Stimulated activated CD8-positive, alpha-beta memory T cell treated with anti-CD3 and anti-CD28 coated beads, Interleukin-7, amount 100 ng/mL, for 1 hour (primary cell): Measurements from ENCODE around the gene TMEM209.
"Not testable (repeated sequence)": the region's sequence is repeated elsewhere in the genome, so short reads cannot be mapped to it uniquely, and the experiment has no call there.

Experiments
- DNase-seq, 2 donors: peaks; one replicate each; pipeline ENCODE4 v3.0.0-alpha.2; 2020; ENCODE audit warnings: low read depth in 2 of 2

The TMEM209 gene

DNA sequence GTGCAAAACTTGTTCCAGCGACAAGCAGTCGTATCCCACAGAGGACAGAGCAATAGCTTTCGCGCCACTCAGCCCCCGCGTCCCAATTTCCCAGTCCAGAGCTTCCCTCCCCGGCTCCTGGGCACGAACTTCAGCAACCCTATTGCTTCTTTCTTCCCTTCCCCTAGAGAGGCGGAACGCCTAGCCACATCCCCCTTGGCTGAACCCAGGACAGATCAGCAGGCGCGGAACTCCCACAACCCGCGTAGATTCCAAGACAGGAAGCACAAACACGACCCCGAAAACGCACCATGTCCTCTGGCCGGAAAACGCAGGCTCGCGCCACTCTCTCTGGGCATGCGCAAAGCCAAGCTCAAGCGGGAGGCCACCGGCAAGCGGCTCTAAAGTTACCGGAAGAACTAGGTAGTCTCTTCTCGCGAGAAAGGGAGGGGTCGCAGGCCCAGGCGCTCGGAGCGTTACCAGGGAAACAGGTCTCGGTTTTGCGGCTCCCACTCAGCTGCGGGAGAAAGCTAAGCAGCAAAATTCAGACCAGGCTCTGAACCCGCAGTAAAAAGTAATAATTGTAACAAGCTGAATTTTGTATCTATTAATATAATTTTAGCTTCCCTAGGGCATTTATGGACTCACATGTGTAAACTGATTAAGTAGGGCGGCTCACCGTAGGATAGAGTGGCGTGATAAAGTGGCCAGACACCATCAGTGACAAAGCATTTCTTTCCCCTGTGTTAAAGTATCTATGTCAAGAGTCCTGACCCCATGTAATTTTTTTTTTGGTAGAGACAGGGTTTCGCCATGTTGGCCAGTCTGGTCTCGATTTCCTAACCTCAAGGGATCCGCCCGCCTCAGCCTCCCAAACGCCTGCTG is at the start of gene TMEM209:
Gene TMEM209 (minus strand): TSS at position 323 of the 864 bp plus-strand sequence. CDS start 31 bp downstream, at position 292.
- DNase-seq = peak; percentile 84 to 86

DNA sequence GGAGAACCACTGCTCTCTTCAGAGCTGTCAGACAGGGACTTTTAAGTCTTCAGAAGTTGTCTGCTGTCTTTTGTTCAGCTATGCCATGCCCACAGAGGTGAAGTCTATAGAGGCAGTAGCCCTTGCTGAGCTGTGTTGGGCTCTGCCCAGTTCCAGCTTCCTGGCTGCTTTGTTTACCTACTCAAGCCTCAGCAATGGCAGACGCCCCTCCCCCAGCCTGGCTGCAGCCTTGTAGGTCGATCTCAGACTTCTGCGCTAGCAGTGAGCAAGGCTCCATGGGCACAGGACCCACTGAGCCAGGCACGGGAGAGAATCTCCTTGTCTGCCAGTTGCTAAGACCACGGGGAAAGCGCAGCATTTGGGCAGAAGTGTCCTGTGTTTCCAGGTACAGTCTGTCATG is 49.3 kb upstream of the TMEM209 start:
- no peak for DNase-seq

DNA sequence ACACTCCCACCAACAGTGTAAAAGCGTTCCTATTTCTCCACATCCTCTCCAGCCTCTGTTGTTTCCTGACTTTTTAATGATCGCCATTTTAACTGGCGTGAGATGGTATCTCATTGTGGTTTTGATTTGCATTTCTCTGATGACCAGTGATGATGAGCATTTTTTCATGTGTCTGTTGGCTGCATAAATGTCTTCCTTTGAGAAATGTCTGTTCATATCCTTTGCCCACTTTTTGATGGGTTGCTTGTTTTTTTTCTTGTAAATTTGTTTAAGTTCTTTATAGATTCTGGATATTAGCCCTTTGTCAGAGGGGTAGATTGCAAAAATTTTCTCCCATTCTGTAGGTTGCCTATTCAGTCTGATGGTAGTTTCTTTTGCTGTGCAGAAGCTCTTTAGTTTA is 44.4 kb upstream of the TMEM209 start:
- not testable (repeated sequence) for DNase-seq

DNA sequence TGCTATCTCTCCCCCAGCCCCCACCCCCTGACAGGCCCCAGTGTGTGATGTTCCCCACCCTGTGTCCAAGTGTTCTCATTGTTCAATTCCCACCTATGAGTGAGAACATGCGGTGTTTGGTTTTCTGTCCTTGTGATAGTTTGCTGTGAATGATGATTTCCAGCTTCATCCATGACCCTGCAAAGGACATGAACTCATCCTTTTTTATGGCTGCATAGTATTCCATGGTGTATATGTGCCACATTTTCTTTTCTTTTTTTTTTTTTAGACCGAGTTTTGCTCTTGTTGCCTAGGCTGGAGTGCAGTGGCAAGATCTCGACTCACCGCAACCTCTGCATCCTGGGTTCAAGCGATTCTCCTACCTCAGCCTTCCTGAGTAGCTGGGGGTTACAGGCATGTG is 43.6 kb upstream of the TMEM209 start:
- not testable (repeated sequence) for DNase-seq

DNA sequence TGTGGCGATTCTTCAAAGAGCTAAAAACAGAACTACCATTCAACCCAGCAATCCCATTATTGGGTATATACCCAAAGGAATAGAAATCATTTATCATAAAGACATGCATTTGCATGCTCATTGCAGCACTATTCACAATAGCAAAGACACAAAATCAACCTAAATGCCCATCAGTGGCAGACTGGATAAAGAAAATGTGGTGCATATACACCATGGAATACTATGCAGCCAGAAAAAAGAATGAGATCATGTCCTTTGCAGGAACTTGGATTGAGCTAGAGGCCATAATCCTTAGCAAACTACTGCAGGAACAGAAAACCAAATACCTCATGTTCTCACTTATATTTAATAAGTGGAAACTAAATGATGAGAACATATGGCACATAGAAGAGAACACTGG is 41.3 kb upstream of the TMEM209 start:
- not testable (repeated sequence) for DNase-seq

DNA sequence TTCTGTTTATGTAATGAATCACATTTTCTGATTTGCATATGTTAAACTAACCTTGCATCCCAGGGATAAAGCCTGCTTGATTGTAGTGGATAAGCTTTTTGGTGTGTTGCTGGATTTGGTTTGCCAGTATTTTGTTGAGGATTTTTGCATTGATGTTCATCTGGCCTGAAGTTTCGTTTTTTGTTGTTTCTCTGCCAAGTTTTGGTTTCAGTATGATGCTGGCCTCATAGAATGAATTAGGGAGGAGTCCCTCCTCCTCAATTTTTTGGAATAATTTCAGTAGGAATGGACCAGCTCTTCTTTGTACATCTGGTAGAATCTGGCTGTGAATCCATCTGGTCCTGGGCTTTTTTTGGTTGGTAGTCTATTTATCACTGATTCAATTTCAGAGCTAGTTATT is 38.3 kb upstream of the TMEM209 start:
- DNase-seq = not testable (repeated sequence)

DNA sequence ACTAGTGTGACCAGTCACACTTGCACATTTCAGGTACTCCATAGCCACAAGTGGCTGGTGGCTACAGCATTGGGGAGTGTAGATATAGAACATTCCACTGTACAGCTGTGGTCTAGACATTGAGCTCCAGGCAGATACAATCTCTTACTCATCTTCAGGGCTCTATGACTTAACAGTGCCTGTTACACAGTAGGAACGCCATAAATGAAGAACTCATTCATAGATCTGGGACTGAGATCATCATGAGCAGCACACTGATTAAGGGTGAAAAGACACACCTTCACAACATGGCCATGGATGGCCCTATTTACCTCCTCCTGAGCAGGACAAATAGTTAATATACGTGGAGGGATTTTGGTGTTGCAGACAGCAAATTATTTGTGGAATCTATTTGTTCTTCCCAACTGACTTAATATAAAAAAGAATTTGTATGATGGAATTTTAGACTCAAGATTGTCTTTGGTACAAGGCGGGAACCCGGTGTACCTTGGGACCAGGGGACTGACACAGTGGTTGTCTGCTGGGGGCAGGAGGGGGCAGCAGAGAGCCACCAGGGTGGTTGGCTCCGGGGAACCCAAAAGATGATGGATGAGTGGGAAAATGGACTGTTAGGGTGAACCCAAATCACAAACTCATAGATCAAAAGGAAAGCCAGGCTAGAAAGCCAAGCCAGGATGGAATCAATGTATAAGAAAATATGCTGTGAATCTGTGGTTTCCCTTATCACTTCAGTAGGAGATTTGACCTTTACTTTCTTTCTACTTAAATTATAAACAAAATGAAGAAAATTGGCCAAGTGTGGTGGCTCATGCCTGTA is 37.2 kb upstream of the TMEM209 start:
- DNase-seq = peak; percentile 6 to 35

DNA sequence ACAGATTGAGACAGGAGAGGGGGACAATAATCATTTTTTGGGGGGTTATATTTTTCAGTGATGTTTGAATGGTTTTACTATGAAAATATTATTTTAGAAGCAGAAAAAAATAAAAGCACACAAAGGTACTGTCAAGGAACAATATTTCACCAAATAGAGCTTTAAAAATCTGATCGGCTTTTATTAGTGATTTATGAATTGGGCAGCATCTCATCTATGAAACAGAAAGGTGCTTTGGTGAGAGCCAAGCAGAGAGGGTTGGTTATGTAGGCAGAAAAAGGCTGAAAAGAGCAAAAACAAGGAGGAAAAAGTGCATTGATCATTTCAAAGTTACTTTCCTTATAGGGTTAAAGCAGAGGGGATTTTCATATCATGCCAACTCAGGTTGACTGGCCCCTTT is 35.0 kb upstream of the TMEM209 start:
- no peak for DNase-seq

DNA sequence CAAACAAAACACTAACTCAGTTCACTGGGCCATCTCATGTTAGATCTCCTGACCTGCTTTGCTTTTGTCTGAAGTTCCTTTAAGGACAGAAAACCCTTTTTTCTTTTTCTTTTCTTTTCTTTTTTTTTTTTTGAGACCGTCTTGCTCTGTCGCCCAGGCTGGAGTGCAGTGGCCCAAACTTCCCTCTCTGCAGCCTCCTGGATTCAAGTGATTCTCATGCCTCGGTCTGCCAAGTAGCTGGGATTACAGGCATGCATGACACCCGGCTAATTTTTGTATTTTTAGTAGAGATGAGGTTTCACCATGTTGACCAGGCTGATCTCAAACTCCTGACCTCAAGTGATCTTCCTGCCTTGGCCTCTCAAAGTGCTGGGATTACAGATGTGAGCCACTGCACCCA is 31.2 kb upstream of the TMEM209 start:
- DNase-seq = not testable (repeated sequence)

DNA sequence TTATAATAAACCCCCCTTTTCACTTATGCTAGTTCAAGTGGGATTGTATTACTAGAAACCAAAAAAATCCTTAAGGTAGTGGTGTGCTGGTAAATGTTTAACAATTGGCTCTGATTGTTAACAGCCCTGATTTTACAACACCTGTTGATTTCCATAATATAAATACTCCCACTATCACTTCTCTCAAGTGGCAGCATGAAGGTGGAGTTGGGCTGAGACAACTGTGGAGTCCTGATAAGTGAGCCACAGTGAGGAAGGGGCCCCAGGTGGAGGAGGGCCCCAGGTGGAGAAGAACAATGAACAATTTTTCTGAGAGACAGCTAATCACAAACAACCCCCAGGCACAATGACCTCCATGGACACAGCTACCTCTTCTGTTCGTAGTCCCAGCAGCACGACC is 28.9 kb upstream of the TMEM209 start:
- no peak for DNase-seq

DNA sequence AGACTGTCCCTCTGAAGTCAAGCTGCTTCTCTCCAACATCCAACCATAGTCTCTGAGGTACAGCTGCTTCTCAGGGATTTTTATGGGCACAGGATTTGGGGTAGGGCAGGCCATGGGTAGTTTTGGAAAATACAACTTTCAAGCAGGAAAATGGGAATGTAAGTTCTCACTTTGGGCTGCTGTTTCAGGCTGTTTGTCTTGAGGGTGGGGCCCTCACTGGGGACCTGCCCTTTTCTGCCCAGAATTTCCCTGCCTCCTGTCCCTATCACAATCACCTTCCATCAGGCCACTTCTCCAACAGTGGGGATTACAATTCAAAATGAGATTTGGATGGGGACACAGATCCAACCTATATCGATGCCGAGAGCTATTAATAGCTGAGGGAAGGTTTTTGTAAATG is 27.0 kb upstream of the TMEM209 start:
- DNase-seq = no peak

DNA sequence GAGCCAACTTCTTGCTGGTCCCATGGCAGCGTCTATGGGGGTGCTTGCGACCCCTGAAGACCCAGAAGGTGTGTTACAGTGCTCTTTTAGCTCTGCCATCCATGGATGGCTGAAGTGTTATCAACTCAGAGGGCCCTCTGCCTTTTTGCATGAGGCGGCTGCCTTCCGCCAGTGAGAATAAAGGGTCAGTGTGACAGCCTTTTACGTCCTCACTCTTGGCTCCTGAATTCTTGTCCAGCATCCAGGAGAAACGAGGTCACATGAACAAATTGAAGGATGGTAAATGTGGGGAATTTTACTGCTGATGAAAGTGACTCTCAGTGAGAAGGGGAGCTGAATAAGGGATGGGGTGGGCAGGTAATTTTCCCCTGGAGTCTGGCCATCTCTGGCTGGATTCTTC is 26.6 kb upstream of the TMEM209 start:
- no peak for DNase-seq

DNA sequence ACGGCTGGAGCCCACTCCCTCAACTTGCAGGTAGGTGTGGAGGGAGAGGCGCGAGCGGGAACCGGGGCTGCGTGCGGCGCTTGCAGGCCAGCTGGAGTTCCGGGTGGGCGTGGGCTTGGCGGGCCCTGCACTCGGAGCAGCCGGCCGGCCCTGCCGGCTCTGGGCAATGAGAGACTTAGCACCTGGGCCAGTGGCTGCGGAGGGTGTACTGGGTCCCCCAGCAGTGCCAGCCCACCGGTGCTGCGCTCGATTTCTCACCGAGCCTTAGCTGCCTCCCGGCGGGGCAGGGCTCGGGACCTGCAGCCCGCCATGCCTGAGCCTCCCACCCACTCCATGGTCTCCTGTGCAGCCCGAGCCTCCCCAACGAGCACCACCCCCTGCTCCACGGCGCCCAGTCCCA is 24.8 kb upstream of the TMEM209 start:
- not testable (repeated sequence) for DNase-seq

DNA sequence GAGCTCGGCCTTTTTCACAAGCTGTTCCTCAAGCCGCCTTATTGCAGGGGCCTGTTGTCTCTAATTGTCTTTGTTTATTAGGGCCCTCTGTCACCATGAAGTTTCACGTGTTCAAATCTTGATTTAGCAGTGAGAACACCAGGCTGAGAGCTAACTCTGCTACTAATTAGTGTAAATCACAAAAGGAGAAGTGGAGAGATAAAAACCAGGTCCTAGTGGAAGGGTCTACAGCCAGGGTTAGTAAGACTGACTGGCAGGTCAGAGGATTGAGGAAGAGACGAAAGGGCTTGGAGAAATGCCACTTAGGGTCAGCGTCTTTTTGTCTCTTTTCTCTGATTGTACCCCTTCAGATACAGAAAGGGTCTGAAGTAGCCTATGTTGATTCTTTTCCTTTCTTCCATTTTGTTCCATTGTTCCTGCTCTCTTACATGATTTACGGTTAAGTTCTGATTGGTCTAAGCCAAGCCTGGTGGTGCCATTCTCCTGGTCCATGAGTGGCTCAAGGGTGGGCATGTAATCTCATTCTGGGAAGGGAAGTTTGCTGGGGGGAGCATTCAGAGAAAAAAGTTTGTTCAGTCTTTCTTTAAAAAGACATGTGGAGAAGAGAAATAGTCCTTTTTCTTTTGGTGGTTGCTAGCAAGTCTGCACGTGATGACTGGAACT is 23.8 kb upstream of the TMEM209 start:
- no peak for DNase-seq

DNA sequence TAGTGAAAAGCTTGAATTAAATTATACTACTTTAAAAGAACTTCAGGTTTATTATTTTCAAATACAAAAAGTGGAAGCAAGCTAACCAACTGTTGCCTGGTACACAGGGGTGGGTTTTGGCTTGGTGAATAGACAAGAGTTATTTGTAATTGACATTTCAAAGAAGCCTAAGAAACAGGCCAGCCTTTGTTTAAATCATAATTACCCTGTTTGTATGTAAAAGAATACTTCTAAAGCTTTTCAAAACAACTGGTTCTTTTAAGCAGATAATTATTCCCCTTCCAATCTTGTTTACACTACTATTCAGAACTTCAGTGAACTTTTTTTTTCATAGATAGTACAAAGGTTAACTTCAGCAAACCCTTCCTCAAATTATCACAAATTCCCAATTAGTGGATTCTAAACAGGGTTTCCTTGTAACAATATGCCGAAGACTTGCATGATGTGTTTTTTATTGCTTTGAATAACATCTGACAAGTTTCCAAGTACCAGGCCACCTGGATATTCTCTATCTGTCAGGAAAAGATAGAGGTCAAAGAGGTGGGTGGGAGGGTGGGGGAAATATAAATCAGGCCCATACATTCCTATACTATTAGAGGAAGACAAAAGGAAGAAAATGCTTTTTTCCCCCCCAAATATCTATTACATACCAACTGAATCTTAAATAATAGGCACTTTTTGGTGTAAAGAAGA is 22.8 kb upstream of the TMEM209 start:
- no peak for DNase-seq

DNA sequence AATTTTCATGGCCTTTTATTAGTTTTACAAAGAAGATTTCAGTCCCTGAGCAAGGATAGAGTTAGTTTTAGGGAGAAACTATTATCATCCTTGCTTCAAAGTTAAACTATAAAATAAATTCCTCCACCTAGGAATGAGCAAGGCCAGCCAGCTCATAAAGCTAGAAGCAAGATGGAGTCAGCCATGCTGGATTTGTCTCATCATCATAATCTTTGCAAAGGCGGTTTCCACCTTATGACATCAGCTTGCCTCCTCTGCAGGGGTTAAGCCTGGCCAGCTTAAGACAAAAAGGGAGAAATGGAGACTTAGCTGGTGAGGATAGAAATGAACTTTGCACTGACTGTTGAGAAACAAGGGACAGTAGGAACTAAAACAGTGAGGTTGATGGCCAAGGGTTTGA is 21.1 kb upstream of the TMEM209 start:
- no peak for DNase-seq

DNA sequence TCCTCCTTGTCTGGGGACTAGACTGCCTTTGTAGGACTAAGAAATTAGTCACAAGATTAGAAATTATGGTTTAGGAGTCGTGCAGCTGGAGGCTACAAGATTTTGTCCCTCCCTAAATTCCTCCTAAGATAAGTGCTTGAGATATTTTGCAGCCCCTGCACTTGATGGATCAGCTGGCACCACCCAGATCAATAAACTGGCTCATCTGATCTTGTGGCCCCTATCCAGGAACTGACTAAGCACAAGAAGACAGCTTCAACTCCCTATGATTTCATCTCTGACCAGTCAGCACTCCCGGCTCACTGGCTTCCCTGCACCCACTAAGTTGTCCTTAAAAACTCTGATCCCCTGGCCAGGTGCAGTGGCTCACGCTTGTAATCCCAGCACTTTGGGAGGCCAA is 19.7 kb upstream of the TMEM209 start:
- DNase-seq = not testable (repeated sequence)

DNA sequence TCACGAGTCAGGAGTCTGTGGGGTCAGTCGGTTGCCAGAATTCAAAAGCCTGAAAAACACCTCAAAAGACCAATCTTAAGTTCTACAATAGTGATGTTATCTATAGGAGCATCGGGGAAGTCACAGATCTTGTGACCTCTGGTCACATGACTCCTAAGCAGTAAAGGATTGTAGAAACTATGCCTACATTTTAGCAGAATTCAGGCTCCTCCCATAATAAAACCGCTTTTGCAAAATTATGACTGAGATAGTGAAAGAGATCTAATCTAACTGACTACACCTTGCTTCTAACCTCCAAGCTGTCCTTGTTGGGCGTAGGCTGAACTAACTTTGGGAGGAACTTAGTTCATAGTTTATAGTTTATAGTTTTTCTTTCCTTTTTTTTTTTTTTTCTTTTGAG is 19.0 kb upstream of the TMEM209 start:
- no peak for DNase-seq

DNA sequence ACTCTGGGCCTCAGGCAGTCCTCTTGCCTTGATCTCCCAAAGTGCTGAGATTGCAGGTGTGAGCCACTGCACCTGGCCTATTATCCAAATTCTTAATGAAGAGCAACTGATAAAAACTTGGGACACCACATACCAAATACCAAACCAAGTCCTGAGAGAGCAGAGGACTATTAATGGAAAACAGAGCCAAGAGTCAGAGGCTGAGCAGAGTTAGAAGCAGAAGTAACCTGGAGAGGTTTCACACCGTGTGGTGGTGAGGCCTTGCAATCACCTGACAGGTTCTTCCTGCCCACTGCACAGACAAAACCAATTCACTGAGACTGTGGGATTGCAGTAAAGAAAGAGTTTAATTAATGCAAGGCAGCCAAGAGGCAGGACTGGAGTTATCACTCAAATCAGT is 18.4 kb upstream of the TMEM209 start:
- no peak for DNase-seq

DNA sequence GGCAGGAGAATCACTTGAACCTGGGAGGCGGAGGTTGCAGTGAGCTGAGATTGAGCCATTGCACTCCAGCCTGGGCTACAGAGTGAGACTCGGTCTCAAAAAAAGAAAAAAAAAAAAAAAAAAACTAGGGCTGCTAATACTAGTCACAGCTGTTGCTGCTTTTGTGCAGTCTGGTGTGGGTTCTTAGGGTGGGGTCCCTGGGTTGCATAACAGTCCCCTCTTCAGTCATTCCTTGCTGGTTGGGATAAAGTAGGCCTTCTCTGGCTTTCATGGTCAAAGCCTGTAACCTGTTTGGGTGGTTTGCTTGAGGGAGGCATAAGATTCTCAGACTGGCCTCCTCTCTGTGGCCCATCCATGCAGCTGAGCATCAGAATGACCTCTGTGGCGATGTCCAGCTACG is 16.5 kb upstream of the TMEM209 start:
- no peak for DNase-seq

DNA sequence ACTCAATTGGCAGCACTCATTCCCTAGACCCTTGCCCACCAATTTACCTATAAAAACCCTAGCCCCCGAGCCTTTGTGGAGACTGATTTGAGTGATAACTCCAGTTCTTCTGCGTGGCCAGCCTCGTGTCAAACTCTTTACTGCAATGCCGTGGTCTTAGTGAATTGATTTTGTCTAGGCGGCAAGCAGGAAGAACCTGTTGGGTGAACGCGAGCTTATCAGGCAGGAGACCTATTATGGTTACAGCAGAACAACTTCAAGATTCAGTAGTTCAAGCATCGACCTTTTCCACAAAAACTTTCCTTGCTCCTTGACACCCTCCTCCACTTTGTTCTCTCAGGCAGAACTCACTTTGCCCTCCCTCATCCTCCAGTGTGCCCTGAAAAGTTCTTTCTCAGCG is 14.7 kb upstream of the TMEM209 start:
- DNase-seq = no peak
